Measurements from ENCODE around the gene TBX21.
A peak's percentile ranks its signal among the peaks of the same experiment; 100 is the strongest.

Gene TBX21

GRCh38 chr17:47713980-47714700, 18.9 kb upstream of the TBX21 start:
- no peak for DNase-seq

- DNase-seq, result no peak
Measured at GRCh38 chr17:47714773-47715396, 18.2 kb upstream of the TBX21 start.

GRCh38 chr17:47715669-47716325, 17.2 kb upstream of the TBX21 start:
- no peak for DNase-seq

- no peak for DNase-seq
Measured at GRCh38 chr17:47716375-47716774, 16.7 kb upstream of the TBX21 start.

GRCh38 chr17:47717261-47717697, 15.8 kb upstream of the TBX21 start:
- no peak for DNase-seq

- DNase-seq, result no peak
Measured at GRCh38 chr17:47717979-47718621, 14.9 kb upstream of the TBX21 start.

GRCh38 chr17:47718634-47719405, 14.2 kb upstream of the TBX21 start:
- no peak for DNase-seq

- DNase-seq, result no peak
Measured at GRCh38 chr17:47719411-47720152, 13.5 kb upstream of the TBX21 start.

GRCh38 chr17:47720196-47720595, 12.8 kb upstream of the TBX21 start:
- DNase-seq, result no peak

GRCh38 chr17:47720754-47721533, 12.1 kb upstream of the TBX21 start:
- DNase-seq, result no peak

- no peak for DNase-seq
Measured at GRCh38 chr17:47721725-47722124, 11.3 kb upstream of the TBX21 start.

GRCh38 chr17:47724705-47725104, 8.3 kb upstream of the TBX21 start:
- DNase-seq, result no peak

- DNase-seq, result no peak
Measured at GRCh38 chr17:47725446-47726111, 7.5 kb upstream of the TBX21 start.

- no peak for DNase-seq
Measured at GRCh38 chr17:47726796-47727703, 6.0 kb upstream of the TBX21 start.

GRCh38 chr17:47727704-47728036, 5.4 kb upstream of the TBX21 start:
- DNase-seq, result peak in 1 of 2 experiments; percentile 36

- no peak for DNase-seq
Measured at GRCh38 chr17:47728214-47728877, 4.7 kb upstream of the TBX21 start.

GRCh38 chr17:47729476-47729875, 3.6 kb upstream of the TBX21 start:
- DNase-seq, result no peak

- no peak for DNase-seq
Measured at GRCh38 chr17:47730681-47731080, 2.4 kb upstream of the TBX21 start.

GRCh38 chr17:47731396-47731795, 1.6 kb upstream of the TBX21 start:
- DNase-seq, result no peak

Data from SHP77 (cell line).